DMS79 treated with DMSO at 0.1 percent for 48 hours (cell line): Measurements from ENCODE around the gene DNAJC25.
"Not testable (repeated sequence)": the region's sequence is repeated elsewhere in the genome, so short reads cannot be mapped to it uniquely, and the experiment has no call there.

Experiments used
- DNase-seq: peaks from one replicate; lab custom pipeline; 2025; lab: John Stamatoyannopoulos, UW

DNAJC25 gene

DNA sequence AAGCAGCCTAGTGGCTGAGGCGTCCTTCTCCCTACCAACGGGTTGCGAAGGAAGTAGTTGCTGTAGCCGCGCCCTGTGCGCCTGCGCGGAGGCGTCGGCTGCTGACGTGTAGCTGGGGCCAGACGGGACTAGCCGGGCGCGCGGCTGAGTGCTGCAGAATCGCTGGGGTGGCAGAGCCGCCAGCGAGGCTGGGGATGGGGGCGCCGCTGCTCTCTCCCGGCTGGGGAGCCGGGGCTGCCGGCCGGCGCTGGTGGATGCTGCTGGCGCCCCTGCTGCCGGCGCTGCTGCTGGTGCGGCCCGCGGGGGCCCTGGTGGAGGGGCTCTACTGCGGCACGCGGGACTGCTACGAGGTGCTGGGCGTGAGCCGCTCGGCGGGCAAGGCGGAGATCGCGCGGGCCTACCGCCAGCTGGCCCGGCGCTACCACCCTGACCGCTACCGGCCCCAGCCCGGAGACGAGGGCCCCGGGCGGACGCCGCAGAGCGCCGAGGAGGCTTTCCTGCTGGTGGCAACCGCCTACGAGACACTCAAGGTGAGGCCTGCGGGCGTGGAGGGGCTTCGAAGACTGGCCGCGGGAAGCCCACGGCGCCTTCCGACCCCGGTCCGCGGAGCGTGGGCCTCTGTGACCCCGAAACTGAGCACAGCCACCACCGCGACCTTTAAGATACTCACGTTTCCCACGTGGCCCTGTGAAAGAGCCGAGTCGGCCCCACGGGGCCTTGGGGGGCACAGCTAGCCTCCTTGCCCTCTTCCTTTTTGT is at the start of gene DNAJC25:
TSS of gene DNAJC25 (plus strand) at position 121 of the 758 bp plus-strand sequence. CDS start at position 195, 74 bp downstream.
- DNase-seq = peak; percentile 97

DNA sequence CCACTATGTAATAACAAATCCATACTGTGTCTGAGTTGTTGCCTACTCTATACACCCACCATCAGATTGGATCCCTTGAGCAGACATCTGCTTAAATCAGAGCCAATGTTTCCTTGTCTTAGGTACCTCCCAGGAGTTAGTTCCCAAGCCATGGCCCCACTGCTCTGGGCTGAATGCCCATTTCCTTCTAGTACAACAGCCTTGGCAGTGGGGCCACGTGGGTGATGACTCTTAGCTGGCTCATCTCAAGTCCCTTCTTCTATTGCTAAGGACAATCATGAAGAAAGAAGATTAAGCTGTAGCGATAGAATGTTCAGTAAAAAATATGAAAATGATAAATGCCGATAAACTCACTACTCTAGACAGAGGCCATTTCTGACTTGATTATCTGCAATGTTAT is 48.2 kb upstream of the DNAJC25 start:
- no peak for DNase-seq

DNA sequence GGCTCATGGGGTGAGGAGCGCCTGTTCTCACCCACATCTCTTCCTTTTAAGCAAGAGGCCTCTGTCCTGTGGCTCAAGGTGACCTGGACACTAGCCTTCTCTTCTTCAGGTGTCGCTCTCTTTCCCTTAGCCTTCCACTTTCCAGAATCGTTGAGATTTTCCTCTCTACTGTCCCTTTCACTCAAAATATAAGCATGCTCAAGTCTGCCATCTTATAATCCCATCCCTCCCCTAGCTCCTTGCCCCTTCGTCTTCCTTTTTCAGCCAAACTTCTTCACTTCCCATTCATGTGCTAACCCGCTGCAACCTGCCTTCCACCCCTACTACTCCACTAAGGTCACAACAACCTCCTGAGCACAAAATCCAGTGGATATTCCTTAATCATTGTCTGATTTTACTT is 44.8 kb upstream of the DNAJC25 start:
- DNase-seq = no peak

DNA sequence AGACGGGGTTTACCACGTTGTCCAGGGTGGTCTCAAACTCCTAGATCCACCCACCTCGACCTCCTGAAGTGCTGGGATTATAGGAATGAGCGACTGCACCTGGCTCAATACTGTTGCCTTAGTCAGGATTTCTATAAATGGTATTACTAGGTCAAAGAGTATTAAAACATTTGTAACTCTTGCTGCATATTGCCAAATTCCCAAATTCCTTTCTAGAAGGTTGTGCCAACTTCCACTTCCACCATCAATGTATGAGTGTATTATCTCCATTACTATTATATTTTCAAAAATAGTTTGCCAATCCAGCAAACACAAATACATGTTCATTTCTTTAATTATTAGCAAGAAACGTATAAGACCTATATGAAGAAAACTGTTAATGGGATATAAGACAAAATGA is 42.3 kb upstream of the DNAJC25 start:
- DNase-seq = no peak

DNA sequence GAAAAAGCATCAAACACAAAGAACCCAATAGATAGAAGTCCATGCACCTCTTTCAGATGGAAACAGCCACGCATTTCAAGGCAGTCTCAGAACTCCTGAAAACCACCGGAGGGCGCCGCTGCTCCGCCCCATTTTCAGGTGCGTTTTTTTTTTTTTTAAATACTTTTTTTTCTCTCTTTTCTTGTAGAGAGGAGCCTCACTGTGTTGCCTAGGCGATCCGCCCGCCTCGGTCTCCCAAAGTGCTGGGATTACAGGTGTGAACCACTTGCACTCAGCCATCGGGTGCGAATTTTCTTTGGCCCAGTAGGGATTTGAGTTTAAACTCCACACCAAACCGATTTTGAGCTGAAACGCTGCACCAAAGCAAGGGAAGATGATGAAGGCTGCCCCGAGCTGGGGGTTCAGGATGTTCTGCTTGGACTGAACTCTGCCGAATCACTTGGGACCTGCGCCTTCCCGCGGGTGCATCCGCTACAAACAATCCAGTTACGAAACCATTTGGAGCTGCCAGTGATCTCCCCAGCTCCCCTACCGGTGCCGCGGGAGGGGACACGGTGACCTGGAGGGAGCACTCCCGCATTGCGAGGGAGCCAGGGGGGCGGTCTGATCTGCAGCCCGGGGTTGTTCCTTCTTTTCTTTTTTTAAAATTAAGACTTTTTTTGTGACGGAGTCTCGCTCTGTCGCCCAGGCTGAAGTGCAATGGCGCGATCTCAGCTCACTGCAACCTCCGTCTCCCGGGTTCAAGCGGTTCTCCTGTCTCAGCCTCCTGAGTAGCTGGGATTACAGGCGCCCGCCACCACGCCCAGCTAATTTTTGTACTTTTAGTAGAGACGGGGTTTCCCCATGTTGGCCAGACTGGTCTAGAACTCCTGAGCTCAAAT is 33.0 kb upstream of the DNAJC25 start:
- peak; percentile 35 for DNase-seq

- peak; percentile 55 for DNase-seq
These were observed 32.4 kb upstream of the DNAJC25 start for GRCh38 chr9:111598733-111599091.

DNA sequence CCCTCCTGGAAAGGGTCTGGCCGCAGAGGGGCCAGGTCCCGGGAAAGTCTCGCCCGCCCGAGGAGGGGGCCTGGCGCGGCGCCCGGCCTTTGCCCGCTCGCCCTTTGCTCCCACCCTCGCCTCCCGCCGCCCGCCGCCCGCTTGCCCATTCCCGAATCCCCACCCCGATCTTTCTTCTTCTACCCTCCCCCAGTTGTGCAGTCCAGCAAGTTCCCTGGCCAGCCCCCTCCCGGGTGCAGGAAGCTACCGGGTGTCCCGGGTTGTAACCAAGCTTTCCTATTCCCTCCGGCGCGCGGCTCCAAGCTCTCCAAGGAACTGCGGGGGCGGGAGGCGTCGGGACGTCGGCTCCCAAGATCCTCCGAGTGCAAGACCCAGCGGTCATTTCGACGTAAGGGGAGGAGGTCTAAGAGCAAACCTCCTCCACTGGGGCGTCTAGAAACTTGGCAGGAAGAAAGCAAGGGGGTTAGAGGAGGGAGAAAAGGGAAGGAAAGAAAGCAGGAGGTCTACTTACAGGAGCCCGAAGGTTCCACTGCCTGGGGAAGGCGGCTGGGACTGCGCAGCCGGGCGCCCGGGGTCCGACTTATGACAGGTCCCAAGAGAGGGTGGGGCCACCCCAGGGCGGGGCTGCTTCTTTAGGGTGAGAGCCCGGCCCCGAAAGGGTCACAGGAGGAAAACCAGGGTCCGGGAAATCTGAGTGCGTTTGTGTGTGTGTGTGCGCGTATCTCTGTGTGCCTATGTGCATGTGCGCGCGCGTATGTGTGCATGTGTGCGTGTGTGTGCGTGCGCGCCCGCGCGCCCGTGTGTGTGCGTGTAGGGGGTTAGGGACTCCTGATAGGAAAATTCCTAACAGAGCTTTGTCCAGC is 31.8 kb upstream of the DNAJC25 start, which contains the start of gene PTGR1:
TSS of gene PTGR1 (minus strand) at position 556 of the 863 bp plus-strand sequence. CDS start 2,225 bp downstream, outside the sequence.
- peak; percentile 69 for DNase-seq

- DNase-seq = no peak
These were observed 31.2 kb upstream of the DNAJC25 start for GRCh38 chr9:111599955-111600343.

GRCh38 chr9:111601237-111602018 is 29.7 kb upstream of the DNAJC25 start:
- DNase-seq = no peak

DNA sequence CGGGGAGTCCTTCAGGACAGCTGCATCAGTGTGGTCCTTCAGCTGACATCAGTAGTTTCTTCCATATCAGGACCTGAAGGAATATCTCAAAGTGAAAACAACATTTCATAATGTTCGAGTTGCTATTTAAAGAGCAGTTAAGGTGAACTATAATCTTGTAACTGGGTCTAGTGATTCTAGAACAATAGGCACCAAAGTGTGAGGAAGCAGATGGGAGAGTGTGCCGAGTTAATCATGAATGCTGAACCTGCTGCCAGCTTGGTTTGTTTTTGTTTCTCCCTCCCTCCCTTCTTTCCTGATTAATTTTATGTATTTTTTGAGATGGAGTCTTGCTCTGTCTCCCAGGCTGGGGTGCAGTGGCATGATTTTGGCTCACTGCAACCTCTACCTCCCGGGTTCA is 28.1 kb upstream of the DNAJC25 start:
- DNase-seq = no peak

DNA sequence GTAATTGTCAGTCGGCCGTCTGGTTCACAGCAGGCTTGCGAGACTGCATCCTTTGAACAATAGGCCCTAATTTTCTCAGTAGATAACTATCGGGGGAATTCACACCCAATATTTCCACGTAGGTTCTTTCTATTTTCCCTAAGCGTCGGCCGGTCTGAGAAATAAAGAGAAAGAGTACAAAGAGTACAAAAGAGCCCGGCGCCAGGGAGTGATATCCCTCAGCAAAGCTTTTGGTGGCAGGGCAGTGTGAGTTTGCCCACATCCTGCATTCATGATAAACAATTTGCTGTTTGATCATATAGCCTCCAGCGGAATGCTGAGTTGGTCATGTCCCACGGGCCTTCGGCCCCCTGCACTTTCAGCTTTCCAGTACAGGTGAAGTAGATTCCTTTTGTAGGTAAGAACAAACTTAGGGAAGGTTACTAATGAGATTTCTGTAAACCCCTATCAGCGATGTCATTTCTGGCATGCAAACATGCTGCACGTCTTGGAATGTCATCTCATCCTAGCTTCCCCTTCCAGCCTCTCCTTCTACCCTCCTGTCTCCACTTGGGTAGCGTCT is 27.0 kb upstream of the DNAJC25 start:
- no peak for DNase-seq

DNA sequence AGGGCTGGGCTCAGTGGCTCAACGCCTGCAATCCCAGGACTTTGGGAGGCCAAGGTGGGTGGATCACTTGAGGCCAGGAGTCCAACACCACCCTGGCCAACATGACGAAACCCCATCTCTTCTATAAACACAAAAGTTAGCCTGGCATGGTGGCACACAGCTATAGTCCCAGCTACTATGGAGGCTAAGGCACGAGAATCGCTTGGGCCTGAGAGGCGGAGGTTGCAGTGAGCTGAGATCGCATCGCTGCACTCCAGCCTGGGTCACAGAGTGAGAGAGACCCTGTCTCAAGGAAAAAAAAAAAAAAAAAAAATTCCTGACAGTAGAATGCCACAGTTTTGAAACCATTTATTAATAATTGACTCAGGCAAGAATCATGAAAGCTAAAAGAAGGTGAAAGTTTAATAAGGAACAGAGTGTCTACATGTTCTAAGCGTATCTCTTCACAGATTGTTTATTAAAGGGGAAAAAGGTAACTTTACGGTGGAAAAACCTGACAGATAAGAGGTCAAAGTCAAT is 26.0 kb upstream of the DNAJC25 start:
- no peak for DNase-seq

GRCh38 chr9:111610149-111610548 is 21.0 kb upstream of the DNAJC25 start:
- no peak for DNase-seq

DNA sequence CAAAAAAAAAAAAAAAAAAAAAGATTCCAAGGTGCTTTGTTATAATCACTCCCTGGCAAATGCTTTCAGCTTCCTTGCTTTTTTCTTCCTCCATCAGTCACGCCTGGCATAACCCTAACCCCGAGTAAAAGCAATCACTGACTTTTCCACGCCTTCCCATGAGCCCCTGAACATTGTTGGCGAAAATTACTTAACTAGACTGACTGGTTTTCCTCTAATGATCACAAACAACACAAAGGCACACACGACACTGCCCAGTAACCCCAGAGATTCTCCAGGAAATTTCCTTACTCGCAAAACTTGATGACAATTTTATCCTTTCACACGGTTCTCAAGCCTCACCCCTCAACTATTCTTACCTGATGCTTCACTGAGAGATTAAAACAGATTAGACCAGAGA is 20.3 kb upstream of the DNAJC25 start:
- no peak for DNase-seq

DNA sequence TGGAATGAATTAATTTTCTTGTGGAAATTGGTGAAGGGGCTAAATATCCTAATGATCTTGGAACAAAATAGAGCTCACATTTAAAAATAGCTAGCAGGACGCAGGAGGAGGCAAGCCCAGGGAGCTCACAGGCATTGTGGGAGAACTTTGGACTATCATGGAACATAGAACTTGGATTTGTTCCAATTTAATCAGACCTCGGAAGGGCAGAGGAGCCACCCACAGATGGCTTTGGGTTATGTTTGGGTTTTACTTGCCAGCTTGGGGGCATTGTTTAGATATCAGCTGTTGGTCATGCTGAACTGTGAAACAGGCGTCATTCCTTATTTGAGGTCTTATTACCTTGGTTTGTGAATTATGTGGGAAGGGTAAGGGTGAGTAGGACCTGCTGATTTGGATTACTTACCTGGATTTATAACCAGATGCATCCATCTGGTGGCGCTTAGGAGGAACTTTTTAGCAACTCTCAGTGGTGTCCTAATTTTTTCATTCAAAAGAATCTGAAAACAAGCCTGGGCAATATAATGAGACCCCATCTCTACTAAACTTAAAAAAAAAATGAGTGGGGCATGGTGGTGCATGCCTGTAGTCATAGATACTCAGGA is 17.6 kb upstream of the DNAJC25 start:
- no peak for DNase-seq

DNA sequence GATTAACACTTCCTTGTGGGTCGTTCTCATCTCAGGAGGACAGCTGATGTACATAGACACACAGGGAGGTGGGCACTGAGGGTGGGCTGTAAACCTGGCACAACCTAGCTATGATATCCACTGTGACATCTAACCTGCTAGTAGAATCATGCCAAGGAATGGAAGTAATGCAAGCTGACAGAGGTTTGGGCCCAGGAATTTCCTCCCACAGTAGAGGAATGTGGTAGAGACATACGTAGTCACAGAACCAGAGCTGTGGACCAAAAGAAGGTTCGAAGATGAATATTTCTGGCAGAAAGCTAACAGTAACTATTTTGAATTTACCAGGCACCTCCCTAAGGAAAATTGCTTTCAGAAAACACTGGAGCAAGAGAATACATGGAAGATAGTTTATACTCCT is 15.2 kb upstream of the DNAJC25 start:
- DNase-seq = no peak

DNA sequence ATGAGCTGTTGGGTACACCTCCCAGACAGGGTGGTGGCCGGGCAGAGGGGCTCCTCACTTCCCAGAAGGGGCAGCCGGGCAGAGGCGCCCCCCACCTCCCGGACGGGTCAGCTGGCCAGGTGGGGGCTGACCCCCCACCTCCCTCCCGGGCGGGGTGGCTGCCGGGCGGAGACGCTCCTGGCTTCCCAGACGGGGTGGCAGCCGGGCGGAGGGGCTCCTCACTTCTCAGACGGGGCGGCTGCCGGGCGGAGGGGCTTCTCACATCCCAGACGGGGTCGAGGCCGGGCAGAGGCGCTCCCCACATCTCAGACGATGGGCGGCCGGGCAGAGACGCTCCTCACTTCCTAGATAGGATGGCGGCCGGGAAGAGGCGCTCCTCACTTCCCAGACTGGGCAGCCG is 13.8 kb upstream of the DNAJC25 start:
- DNase-seq = not testable (repeated sequence)

DNA sequence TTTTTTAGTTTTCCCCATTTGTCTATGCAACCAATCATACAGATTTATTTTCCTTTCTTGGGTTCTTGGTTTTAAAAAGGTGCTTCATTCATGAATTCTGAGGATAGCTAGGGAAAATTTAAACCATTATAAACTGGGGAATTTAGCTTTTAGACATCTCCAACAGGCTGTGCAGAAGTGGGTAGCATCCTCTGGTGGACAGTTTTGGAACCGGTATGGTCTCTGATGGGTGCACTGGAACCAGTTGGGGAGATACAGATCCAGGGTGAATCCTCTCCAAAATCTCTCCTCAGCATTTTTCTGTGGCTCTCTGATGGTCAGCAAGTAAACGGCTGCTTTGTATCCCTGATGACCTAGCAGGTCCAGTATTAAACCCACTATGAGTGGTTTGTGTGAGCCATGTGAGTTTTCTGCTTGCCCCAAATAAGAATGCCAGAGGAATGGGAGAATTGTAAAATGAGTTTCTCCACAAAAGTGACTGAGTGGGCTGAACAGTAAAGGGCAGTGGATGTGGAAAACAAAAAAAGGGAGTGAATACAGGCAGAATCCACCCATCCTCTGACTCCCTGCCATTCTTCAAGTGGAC is 9.1 kb upstream of the DNAJC25 start:
- DNase-seq = no peak

DNA sequence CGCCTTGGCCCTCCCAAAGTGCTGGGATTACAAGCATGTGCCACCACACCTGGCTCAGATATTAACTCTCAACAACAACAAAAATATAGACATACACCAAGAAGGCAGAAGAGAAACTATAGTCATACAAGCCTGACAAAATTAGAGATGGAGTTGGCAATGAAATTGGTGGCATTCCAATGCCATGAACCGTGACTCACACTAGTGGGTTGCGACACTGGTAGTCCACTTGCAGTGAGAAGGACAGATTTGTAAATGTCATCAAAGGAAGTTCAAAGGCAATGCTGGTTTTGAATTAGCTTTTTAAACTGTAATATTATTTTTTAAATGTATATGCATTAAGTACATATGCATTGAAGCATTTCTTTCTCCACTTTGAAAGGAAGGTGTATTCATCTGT is 8.5 kb upstream of the DNAJC25 start:
- no peak for DNase-seq
